Astrocyte of the cerebellum (primary cell): ENCODE measurements around the gene PTPN4.

ENCODE experiments used
- DNase-seq: peaks from one replicate; pipeline ENCODE4 v3.0.0-alpha.2; 2011; ENCODE audit warnings: low read depth
- H3K4me3 ChIP-seq: 2 replicates; pipeline ENCODE4 v1.5.1; 2011; ENCODE audit warnings: mild to moderate bottlenecking, low read depth, low read length, moderate library complexity
- in situ Hi-C: cut with HindIII; loops from 2 replicates; pipeline ENCODE4 v1.10.0; 2017; ENCODE audit warnings: low sequenced_read_pairs
- TF ChIP-seq, protein P1 (sequence below): IDR thresholded peaks from 2 replicates; pipeline ENCODE4 v1.5.1; 2012; ENCODE audit warnings: low read length, low read depth, moderate library complexity, mild to moderate bottlenecking; ENCODE audit errors: missing control alignments

PTPN4 gene

DNA sequence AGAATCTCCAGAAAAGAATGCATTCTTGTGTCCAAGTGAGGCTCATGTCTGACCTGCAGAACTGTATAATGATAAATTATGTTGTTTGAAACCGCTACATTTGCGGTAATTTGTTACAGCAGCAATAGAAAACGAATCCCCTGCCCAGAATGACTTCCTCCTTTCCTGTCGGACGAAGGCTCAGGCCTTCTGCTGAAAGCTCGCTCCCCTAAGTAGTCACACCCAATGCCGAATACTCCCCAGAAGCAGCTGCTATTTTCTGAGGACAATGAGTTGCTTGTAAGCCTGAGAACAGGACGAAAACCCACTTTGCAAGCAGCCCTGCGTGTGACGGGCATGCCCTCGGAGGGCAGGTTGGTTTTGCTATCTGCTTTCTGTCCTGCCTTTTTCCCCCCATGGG, 27.7 kb upstream of the PTPN4 start:
- DNase-seq, result no peak
- in situ Hi-C loops, result no loop called here
- no peak overlapping the region for H3K4me3 ChIP-seq
- TF ChIP-seq, protein P1, sequence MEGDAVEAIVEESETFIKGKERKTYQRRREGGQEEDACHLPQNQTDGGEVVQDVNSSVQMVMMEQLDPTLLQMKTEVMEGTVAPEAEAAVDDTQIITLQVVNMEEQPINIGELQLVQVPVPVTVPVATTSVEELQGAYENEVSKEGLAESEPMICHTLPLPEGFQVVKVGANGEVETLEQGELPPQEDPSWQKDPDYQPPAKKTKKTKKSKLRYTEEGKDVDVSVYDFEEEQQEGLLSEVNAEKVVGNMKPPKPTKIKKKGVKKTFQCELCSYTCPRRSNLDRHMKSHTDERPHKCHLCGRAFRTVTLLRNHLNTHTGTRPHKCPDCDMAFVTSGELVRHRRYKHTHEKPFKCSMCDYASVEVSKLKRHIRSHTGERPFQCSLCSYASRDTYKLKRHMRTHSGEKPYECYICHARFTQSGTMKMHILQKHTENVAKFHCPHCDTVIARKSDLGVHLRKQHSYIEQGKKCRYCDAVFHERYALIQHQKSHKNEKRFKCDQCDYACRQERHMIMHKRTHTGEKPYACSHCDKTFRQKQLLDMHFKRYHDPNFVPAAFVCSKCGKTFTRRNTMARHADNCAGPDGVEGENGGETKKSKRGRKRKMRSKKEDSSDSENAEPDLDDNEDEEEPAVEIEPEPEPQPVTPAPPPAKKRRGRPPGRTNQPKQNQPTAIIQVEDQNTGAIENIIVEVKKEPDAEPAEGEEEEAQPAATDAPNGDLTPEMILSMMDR, result no peak

DNA sequence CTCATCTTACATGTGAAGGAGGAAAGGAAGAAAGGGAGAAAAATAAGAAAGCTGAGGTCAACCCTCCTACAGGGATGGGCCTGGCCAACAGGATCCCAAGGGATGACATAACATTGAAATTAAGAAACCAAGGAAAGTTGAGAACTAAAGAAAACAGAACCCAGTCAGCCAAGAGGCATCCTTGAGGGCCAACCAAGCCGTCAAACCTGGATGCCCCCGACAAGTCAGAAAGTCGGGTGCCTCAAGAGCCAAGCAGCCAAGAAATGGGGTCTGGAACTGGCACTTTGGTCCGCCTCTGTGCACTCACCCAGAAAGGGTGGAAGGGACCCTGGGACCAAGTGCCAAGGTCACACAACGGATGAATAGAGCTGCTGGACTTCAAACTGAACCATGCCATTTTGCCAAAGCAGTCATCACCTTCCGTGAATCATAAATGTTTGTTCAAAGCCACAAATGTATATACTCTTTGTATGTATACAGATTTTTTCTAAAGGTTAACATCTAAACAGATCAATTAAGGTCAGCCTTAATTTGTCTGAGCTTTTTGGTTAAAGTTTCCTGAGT, 27.0 kb upstream of the PTPN4 start:
- TF ChIP-seq, protein P1, result no peak
- H3K4me3 ChIP-seq, result no peak overlapping the region
- in situ Hi-C loops, result no loop called here
- no peak for DNase-seq

DNA sequence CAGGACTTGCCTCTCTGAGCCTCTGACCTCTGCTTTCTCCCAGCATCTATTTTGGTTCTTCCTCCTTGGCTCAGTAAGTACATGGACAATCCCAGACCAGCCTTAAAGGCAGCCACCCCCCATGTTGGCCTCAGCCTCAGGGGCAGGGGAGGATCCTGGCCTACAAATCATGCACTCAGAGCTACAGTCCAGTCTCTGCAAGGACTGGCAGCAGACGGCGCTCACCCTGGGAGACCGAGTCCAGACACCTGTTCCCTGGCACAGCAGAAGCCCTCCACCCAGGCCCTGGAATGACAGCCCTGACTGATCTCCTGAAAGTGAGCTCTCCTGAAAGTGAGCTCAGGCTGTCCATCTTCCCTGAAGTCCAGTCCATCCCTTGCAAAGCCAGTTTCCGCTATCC, 25.7 kb upstream of the PTPN4 start:
- DNase-seq, result no peak
- TF ChIP-seq, protein P1, result no peak
- H3K4me3 ChIP-seq, result no peak overlapping the region
- in situ Hi-C loops, result no loop called here

DNA sequence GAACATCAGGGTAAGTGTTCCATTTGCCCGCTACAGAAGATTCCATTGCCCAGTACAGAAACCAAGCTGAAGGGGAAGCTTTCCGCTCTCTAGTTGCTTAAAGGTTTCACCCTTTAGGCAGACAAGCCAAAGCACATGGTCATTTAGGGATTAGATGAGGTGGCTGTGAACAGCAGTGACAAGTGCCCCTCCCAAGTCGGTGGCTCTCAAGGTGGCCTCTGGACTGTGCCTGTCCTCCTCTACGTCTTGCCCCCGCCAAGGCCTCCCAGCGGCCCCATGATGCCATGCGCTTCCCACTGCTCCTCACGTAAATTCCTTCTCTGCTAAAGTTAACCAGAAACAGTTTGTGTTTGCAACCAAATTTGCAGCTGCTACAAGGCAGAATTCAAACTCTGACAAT, 24.2 kb upstream of the PTPN4 start:
- TF ChIP-seq, protein P1, result no peak
- no peak overlapping the region for H3K4me3 ChIP-seq
- no peak for DNase-seq
- in situ Hi-C loops, result no loop called here

DNA sequence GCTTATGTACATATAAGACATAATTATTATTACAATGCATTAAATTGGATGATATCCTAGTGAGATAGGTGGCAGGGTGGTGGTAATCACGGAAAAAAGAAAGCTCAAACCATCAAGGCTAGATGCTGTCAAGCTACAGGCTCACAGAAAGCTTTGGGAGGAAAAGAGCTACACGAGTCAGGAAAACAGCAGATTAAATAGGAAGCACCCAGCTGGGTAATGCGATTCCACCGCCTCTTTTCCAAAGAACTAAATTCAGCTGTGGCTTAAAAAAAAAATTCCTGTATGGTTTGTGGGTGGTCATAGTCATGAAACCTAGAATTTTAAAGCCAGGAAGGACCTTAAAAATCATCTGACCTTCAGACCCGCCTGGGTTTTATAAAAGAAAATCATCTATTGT, 23.7 kb upstream of the PTPN4 start:
- no peak overlapping the region for H3K4me3 ChIP-seq
- DNase-seq, result no peak
- TF ChIP-seq, protein P1, result no peak
- in situ Hi-C loops, result no loop called here

DNA sequence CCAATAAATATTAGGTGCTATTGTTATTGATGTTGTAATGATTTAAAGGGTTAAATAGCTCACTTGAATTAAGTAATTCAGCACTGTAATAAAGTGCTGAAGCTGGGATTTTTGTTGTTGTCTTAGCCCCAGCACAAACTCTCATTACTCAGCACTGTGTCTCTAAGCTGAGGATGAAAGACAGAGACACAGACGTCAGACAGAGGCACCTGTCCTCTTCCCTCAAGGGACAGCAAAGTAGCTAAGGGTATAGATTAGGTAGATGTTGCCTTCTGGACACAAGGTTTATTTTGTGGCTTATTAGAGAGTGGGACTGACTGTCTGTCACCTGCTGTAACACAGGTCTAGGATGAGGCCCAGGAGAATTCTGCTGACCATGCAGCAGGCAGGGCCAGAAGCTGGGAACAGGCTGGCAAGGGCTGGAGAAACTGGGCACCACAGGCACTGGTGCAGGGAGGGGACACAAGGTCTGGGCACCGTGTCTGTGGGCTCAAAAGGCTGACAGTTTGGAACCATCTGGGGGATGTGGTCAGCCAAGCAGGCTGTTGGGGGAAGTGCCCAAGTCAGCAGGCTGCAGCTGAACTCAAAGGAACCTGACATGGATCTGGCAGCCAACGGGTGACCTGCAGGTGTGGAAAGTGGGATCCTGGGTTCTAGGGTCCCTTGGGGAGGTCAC, 20.0 kb upstream of the PTPN4 start:
- in situ Hi-C loops, result loop anchor here (5.0 kb wide), 1 partner anchor 73 kb away; no protein-coding TSS in a partner anchor

More for the DNA sequence above, 20.0 kb upstream of the PTPN4 start:
- no peak overlapping the region for H3K4me3 ChIP-seq
- DNase-seq, result no peak
- TF ChIP-seq, protein P1, result no peak
